Spinal cord (tissue), 10 donors: ENCODE measurements around the gene SPIN1. TPM values are rescaled to one million over a fixed set of nuclear protein-coding genes. Genes with fewer than 3 reads are reported as not detected.
A peak's percentile ranks its signal among the peaks of the same experiment; 100 is the strongest.
"Not testable (repeated sequence)": the region's sequence is repeated elsewhere in the genome, so short reads cannot be mapped to it uniquely, and the experiment has no call there.

Experiments used
- DNase-seq, 6 donors: peaks; one replicate each; pipeline versions ENCODE4 v3.0.0 to v3.0.0-alpha.2; 2013 to 2015; ENCODE audit warnings: low spot score in 6 of 6, low read depth in 4 of 6
- H3K27ac ChIP-seq: one replicate; pipeline ENCODE4 v1.5.1; 2013; ENCODE audit warnings: low read depth, low read length, control low read depth
- H3K27me3 ChIP-seq: one replicate; pipeline ENCODE4 v1.6.1; 2013; ENCODE audit warnings: low read length; ENCODE audit not compliant: control insufficient read depth, insufficient read depth
- H3K36me3 ChIP-seq: one replicate; pipeline ENCODE4 v1.6.1; 2013; ENCODE audit warnings: low read length; ENCODE audit not compliant: control insufficient read depth, insufficient read depth
- H3K4me1 ChIP-seq: one replicate; pipeline ENCODE4 v1.6.1; 2013; ENCODE audit warnings: low read length; ENCODE audit not compliant: control insufficient read depth, insufficient read depth
- H3K4me3 ChIP-seq: one replicate; pipeline ENCODE4 v1.5.1; 2013; ENCODE audit warnings: low read depth, low read length, control low read depth
- H3K9me3 ChIP-seq: one replicate; pipeline ENCODE4 v1.6.1; 2013; ENCODE audit warnings: low read length; ENCODE audit not compliant: control insufficient read depth, insufficient read depth
- WGBS: methylation state at CpG from one replicate; pipeline ENCODE4 v1.1.5; 2013; ENCODE audit warnings: missing lambda C conversion rate; ENCODE audit not compliant: insufficient coverage; 5-methylcytosine and 5-hydroxymethylcytosine counted together
- polyA plus RNA-seq, 2 donors: library from polyadenylated mRNA; unstranded; fragments of 120-200 nt; gene quantifications; one replicate each; pipeline ENCODE4 v1.2.1, GENCODE V29; 2013; ENCODE audit not compliant: insufficient read length in 2 of 2
- total RNA-seq, 2 donors: library from RNA; depleted of rRNA in 1 of 2; stranded (reverse); fragments of 120-200 nt in 1 of 2; fragments of >200 nt in 1 of 2; gene quantifications; one replicate each; pipeline versions ENCODE4 v1.2.3 to v1.2.4, GENCODE V29; 2013 to 2014
- donor health status: healthy.

The SPIN1 gene
- total and polyA plus RNA-seq, 4 donors: 114 to 204 (median 162) TPM

- WGBS: 94% methylated on average over 1 of the region's 2 CpGs
- DNase-seq: no peak
- Histone ChIP-seq H3K9me3 (no peaks in the 10 kb centered on the region), H3K27me3 (no peaks in the 10 kb centered on the region), H3K27ac (no peak overlapping the region), H3K4me1 (no peaks in the 10 kb centered on the region), H3K4me3 (no peak overlapping the region), H3K36me3 (no peaks in the 10 kb centered on the region)
Measured at GRCh38 chr9:88362681-88363080, 25.6 kb upstream of the SPIN1 start.

- Histone ChIP-seq H3K4me1 (no peaks in the 10 kb centered on the region), H3K4me3 (no peak overlapping the region), H3K9me3 (no peaks in the 10 kb centered on the region), H3K36me3 (no peaks in the 10 kb centered on the region), H3K27me3 (no peaks in the 10 kb centered on the region), H3K27ac (no peak overlapping the region)
- peak in 1 of 6 donors; percentile 53 for DNase-seq
- no CpG with 5 or more reads among the region's 1 CpG for WGBS
Measured at GRCh38 chr9:88363661-88364060, 24.6 kb upstream of the SPIN1 start.

- no CpG with 5 or more reads among the region's 2 CpGs for WGBS
- no peaks in the 10 kb centered on the region for H3K9me3 ChIP-seq
- DNase-seq: no peak
- H3K4me1 ChIP-seq: no peaks in the 10 kb centered on the region
- no peak overlapping the region for H3K4me3 ChIP-seq
- H3K27ac ChIP-seq: no peak overlapping the region
- no peaks in the 10 kb centered on the region for H3K36me3 ChIP-seq
- no peaks in the 10 kb centered on the region for H3K27me3 ChIP-seq
Measured at GRCh38 chr9:88364706-88365105, 23.5 kb upstream of the SPIN1 start.

GRCh38 chr9:88370346-88370745, 17.9 kb upstream of the SPIN1 start:
- Histone ChIP-seq H3K27me3 (no peaks in the 10 kb centered on the region), H3K4me3 (no peak overlapping the region), H3K4me1 (no peaks in the 10 kb centered on the region), H3K9me3 (no peaks in the 10 kb centered on the region), H3K36me3 (no peaks in the 10 kb centered on the region), H3K27ac (no peak overlapping the region)
- DNase-seq: no peak

GRCh38 chr9:88372103-88372654, 16.1 kb upstream of the SPIN1 start:
- H3K4me3 ChIP-seq: no peak overlapping the region
- H3K4me1 ChIP-seq: no peaks in the 10 kb centered on the region
- H3K27me3 ChIP-seq: no peaks in the 10 kb centered on the region
- no peaks in the 10 kb centered on the region for H3K9me3 ChIP-seq
- 44% methylated on average over 1 of the region's 2 CpGs for WGBS
- DNase-seq: no peak
- no peaks in the 10 kb centered on the region for H3K36me3 ChIP-seq
- H3K27ac ChIP-seq: no peak overlapping the region

- no peak for DNase-seq
- no peaks in the 10 kb centered on the region for H3K27me3 ChIP-seq
- H3K27ac ChIP-seq: no peak overlapping the region
- no peaks in the 10 kb centered on the region for H3K9me3 ChIP-seq
- H3K4me1 ChIP-seq: no peaks in the 10 kb centered on the region
- H3K4me3 ChIP-seq: no peak overlapping the region
- WGBS: 91% methylated on average over 3 of the region's 5 CpGs
- H3K36me3 ChIP-seq: no peaks in the 10 kb centered on the region
Measured at GRCh38 chr9:88373045-88373444, 15.2 kb upstream of the SPIN1 start.

GRCh38 chr9:88378317-88378716, 9.9 kb upstream of the SPIN1 start:
- 29% methylated on average over 1 of the region's 2 CpGs for WGBS
- DNase-seq: no peak

GRCh38 chr9:88379352-88379751, 8.9 kb upstream of the SPIN1 start:
- no peak for DNase-seq
- no peak overlapping the region for H3K27ac ChIP-seq
- H3K27me3 ChIP-seq: no peaks in the 10 kb centered on the region
- no peaks in the 10 kb centered on the region for H3K4me1 ChIP-seq
- 72% methylated on average over 2 of the region's 3 CpGs for WGBS
- no peaks in the 10 kb centered on the region for H3K36me3 ChIP-seq
- H3K4me3 ChIP-seq: no peak overlapping the region
- no peaks in the 10 kb centered on the region for H3K9me3 ChIP-seq

More at GRCh38 chr9:88378317-88378716, 9.9 kb upstream of the SPIN1 start:
- Histone ChIP-seq H3K27ac (no peak overlapping the region), H3K9me3 (no peaks in the 10 kb centered on the region), H3K4me3 (no peak overlapping the region), H3K27me3 (no peaks in the 10 kb centered on the region), H3K4me1 (no peaks in the 10 kb centered on the region), H3K36me3 (no peaks in the 10 kb centered on the region)

GRCh38 chr9:88380118-88380517, 8.1 kb upstream of the SPIN1 start:
- Histone ChIP-seq H3K4me3 (no peak overlapping the region), H3K27ac (no peak overlapping the region), H3K36me3 (no peaks in the 10 kb centered on the region), H3K4me1 (no peaks in the 10 kb centered on the region), H3K27me3 (no peaks in the 10 kb centered on the region), H3K9me3 (no peaks in the 10 kb centered on the region)
- whole genome bisulfite sequencing: no CpG with 5 or more reads among the region's 1 CpG
- DNase-seq: no peak

GRCh38 chr9:88381322-88381721, 6.9 kb upstream of the SPIN1 start:
- H3K4me1 ChIP-seq, H3K9me3 ChIP-seq, H3K27me3 ChIP-seq, DNase-seq, H3K4me3 ChIP-seq, H3K36me3 ChIP-seq, H3K27ac ChIP-seq: not testable (repeated sequence)
- WGBS: 95% methylated on average over 9 of the region's 10 CpGs
